Loucy (cell line): Measurements from ENCODE around the gene BCR.

Experiments
- H2AFZ ChIP-seq: fragments of 200-600 bp; sonication (generic); 2 replicates; pipeline ENCODE4 v1.6.0; 2016; ENCODE audit warnings: antibody characterized with exemption, mild to moderate bottlenecking, low read length, moderate library complexity
- H3F3A ChIP-seq: fragments of 200-600 bp; 2 replicates; pipeline ENCODE4 v1.6.0; 2016; ENCODE audit warnings: antibody characterized with exemption, low read depth, mild to moderate bottlenecking
- H3K27me3 ChIP-seq: fragments of 200-600 bp; sonication (generic); 2 replicates; pipeline ENCODE4 v1.6.1; 2014; ENCODE audit warnings: low read length, mild to moderate bottlenecking; ENCODE audit not compliant: insufficient read depth, poor library complexity, severe bottlenecking
- H3K36me3 ChIP-seq: fragments of 200-600 bp; sonication (generic); 2 replicates; pipeline ENCODE4 v1.6.1; 2016; ENCODE audit warnings: low read length; ENCODE audit not compliant: insufficient read depth
- H3K4me1 ChIP-seq: fragments of 200-600 bp; sonication (generic); 2 replicates; pipeline ENCODE4 v1.5.1; 2014; ENCODE audit warnings: low read length, mild to moderate bottlenecking; ENCODE audit not compliant: insufficient read depth, poor library complexity, severe bottlenecking
- H3K4me2 ChIP-seq: fragments of 200-600 bp; sonication (generic); 2 replicates; pipeline ENCODE4 v1.6.0; 2014; ENCODE audit warnings: antibody characterized with exemption, low read length, low read depth, mild to moderate bottlenecking; ENCODE audit not compliant: poor library complexity, severe bottlenecking
- H3K4me3 ChIP-seq: fragments of 200-600 bp; sonication (generic); 2 replicates; pipeline ENCODE4 v1.5.1; 2014; ENCODE audit warnings: low read length, mild to moderate bottlenecking, mixed read lengths; ENCODE audit not compliant: poor library complexity, severe bottlenecking
- H3K79me2 ChIP-seq: fragments of 200-600 bp; sonication (generic); 2 replicates; pipeline ENCODE4 v1.6.1; 2014; ENCODE audit warnings: low read length; ENCODE audit not compliant: insufficient read depth
- H3K9ac ChIP-seq: fragments of 200-600 bp; sonication (generic); 2 replicates; pipeline ENCODE4 v1.6.0; 2014; ENCODE audit warnings: mild to moderate bottlenecking, low read depth, low read length, moderate library complexity; ENCODE audit not compliant: poor library complexity, severe bottlenecking
- H3K9me2 ChIP-seq: fragments of 200-600 bp; sonication (generic); replicated peaks from 2 replicates; pipeline ENCODE4 v1.6.1; 2016; ENCODE audit warnings: low read depth, low read length, mixed read lengths
- H3K9me3 ChIP-seq: fragments of 200-600 bp; sonication (generic); 2 replicates; pipeline ENCODE4 v1.6.1; 2014; ENCODE audit warnings: mild to moderate bottlenecking, antibody characterized with exemption, low read length, low read depth; ENCODE audit not compliant: insufficient read depth
- H4K20me1 ChIP-seq: fragments of 200-600 bp; sonication (generic); 2 replicates; pipeline ENCODE4 v1.6.0; 2014; ENCODE audit warnings: antibody characterized with exemption, low read length, mild to moderate bottlenecking; ENCODE audit not compliant: insufficient read depth, poor library complexity, severe bottlenecking
- CTCF ChIP-seq: fragments of 200-600 bp; sonication (generic); conservative IDR thresholded peaks from 2 replicates; pipeline ENCODE4 v1.5.1; 2014; ENCODE audit warnings: mild to moderate bottlenecking, antibody characterized with exemption, low read length
- EZH2phosphoT487 ChIP-seq: fragments of 200-600 bp; IDR thresholded peaks from 2 replicates; pipeline ENCODE4 v1.6.1; 2018; ENCODE audit warnings: antibody characterized with exemption, mild to moderate bottlenecking, moderate library complexity, borderline replicate concordance

Gene BCR

GRCh38 chr22:23154461-23154860 lies 25.8 kb upstream of the BCR start:
- Histone ChIP-seq H2AFZ (no peak overlapping the region), H3K9me3 (no peaks in the 10 kb centered on the region), H3K4me3 (no peak overlapping the region), H3K4me1 (peaks cover 3% of the 10 kb centered on the region), H4K20me1 (no peaks in the 10 kb centered on the region), H3K9me2 (no peaks in the 10 kb centered on the region), H3F3A (no peaks in the 10 kb centered on the region), H3K79me2 (no peaks in the 10 kb centered on the region), H3K4me2 (no peak overlapping the region), H3K27me3 (no peaks in the 10 kb centered on the region), H3K9ac (no peak overlapping the region), H3K36me3 (no peaks in the 10 kb centered on the region)
- TF ChIP-seq EZH2phosphoT487 (no peak), CTCF (no peak)

GRCh38 chr22:23155143-23155542 lies 25.2 kb upstream of the BCR start:
- Histone ChIP-seq H4K20me1 (no peaks in the 10 kb centered on the region), H3K4me2 (no peak overlapping the region), H3K4me1 (peaks cover 3% of the 10 kb centered on the region), H3F3A (no peaks in the 10 kb centered on the region), H3K9ac (no peak overlapping the region), H2AFZ (no peak overlapping the region), H3K27me3 (no peaks in the 10 kb centered on the region), H3K79me2 (no peaks in the 10 kb centered on the region), H3K36me3 (no peaks in the 10 kb centered on the region), H3K9me3 (no peaks in the 10 kb centered on the region), H3K4me3 (no peak overlapping the region), H3K9me2 (no peaks in the 10 kb centered on the region)
- TF ChIP-seq CTCF, result no peak
- TF ChIP-seq EZH2phosphoT487, result no peak

DNA sequence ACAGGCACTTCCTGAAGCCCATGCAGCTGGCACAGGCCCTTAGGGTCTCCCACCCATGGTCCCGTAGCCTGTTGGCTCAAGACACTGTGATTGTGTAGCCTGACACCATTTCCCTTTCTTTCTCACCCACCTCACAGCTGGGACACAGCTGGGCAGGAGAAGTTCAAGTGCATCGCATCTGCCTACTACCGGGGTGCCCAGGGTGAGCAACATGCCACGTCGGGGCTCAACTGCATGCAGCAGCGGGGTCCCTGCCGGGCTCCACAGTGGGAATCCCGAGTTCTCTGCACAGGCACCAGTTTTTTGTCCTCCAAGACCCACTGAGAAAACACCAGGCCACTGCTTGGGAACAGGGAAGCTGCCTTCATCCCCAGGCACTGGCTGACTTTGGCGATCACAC lies 24.5 kb upstream of the BCR start:
- Histone ChIP-seq H3F3A (no peaks in the 10 kb centered on the region), H3K4me2 (no peak overlapping the region)

More for the DNA sequence above, 24.5 kb upstream of the BCR start:
- H3K4me1 ChIP-seq, result peaks cover 3% of the 10 kb centered on the region
- H3K9ac ChIP-seq, result no peak overlapping the region
- H3K4me3 ChIP-seq, result no peak overlapping the region
- no peaks in the 10 kb centered on the region for H3K9me3 ChIP-seq
- H2AFZ ChIP-seq, result no peak overlapping the region
- H3K9me2 ChIP-seq, result no peaks in the 10 kb centered on the region
- TF ChIP-seq EZH2phosphoT487, result no peak
- no peak for TF ChIP-seq CTCF
- no peaks in the 10 kb centered on the region for H3K27me3 ChIP-seq
- H4K20me1 ChIP-seq, result no peaks in the 10 kb centered on the region
- H3K36me3 ChIP-seq, result no peaks in the 10 kb centered on the region
- no peaks in the 10 kb centered on the region for H3K79me2 ChIP-seq
